Liver (tissue), 3 donors: ENCODE data around the gene KANSL2.

Experiments
- RAD21 ChIP-seq, 2 donors: IDR thresholded peaks; 2 replicates each; pipeline ENCODE4 v1.6.1; 2016; ENCODE audit warnings: antibody characterized with exemption in 2 of 2, mild to moderate bottlenecking in 2 of 2
- YY1 ChIP-seq: IDR thresholded peaks from 2 replicates; pipeline ENCODE4 v1.6.1; 2016; ENCODE audit warnings: antibody characterized with exemption, mild to moderate bottlenecking
- TF ChIP-seq, protein P1 (sequence below): fragments of 150-350 bp; IDR thresholded peaks from 2 replicates; pipeline ENCODE4 v1.5.1; 2017; ENCODE audit warnings: improper control_type of control experiment, low read depth, low read length; ENCODE audit not compliant: missing input control
- TF ChIP-seq, protein P2 (sequence below): IDR thresholded peaks from 2 replicates; pipeline ENCODE4 v1.6.1; 2016; ENCODE audit warnings: antibody characterized with exemption
- donor health status: healthy.
- donor health status: healthy.

DNA sequence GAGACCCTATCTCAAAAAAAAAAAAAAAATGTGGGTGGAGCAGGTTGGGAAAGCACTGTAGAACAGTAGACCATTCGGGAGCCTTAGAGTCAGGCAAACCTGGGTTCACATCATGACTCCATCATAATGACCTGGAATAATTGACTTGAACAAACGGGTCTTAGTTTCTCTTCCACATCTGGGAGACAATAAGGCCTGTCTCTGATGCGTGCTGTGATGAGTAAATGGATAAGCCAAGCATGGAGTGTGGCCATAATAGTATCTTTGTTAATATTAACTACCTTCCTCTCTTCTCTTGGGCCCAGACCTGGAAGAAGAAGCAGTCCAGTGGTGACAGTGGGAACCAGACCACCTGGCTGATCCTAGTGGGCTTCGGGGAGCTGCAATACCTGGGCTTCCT is 54.5 kb downstream of the KANSL2 start:
- TF ChIP-seq, protein P1, sequence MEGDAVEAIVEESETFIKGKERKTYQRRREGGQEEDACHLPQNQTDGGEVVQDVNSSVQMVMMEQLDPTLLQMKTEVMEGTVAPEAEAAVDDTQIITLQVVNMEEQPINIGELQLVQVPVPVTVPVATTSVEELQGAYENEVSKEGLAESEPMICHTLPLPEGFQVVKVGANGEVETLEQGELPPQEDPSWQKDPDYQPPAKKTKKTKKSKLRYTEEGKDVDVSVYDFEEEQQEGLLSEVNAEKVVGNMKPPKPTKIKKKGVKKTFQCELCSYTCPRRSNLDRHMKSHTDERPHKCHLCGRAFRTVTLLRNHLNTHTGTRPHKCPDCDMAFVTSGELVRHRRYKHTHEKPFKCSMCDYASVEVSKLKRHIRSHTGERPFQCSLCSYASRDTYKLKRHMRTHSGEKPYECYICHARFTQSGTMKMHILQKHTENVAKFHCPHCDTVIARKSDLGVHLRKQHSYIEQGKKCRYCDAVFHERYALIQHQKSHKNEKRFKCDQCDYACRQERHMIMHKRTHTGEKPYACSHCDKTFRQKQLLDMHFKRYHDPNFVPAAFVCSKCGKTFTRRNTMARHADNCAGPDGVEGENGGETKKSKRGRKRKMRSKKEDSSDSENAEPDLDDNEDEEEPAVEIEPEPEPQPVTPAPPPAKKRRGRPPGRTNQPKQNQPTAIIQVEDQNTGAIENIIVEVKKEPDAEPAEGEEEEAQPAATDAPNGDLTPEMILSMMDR: no peak
- TF ChIP-seq, protein P2, sequence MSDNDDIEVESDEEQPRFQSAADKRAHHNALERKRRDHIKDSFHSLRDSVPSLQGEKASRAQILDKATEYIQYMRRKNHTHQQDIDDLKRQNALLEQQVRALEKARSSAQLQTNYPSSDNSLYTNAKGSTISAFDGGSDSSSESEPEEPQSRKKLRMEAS: no peak
- TF ChIP-seq YY1: no peak
- no peak for TF ChIP-seq RAD21 (IDR thresholded peaks at IDR 0.05)
